HEK293 (cell line): ENCODE data around the gene IGSF23.

Experiments
- CTCF ChIA-PET: fragments of 350-600 bp; formaldehyde crosslinking; extraction: SDS; loops from one replicate; lab custom pipeline; 2021; ENCODE audit warnings: antibody characterized with exemption; lab: Yijun Ruan, JAX
- POLR2A ChIA-PET: fragments of 300-600 bp; formaldehyde crosslinking; extraction: SDS; loops from one replicate; lab custom pipeline; 2020; ENCODE audit warnings: antibody characterized with exemption, inconsistent platforms; lab: Yijun Ruan, JAX
- H3K27ac ChIP-seq: fragments of 200-500 bp; sonication (Bioruptor generic); 2 replicates; pipeline ENCODE4 v1.5.1; 2014; ENCODE audit warnings: low read depth, low read length, control low read depth, inconsistent platforms; ENCODE audit errors: extremely low read depth
- H3K36me3 ChIP-seq, 2 experiments: fragments of 200-500 bp in 1 of 2; sonication (Bioruptor generic) in 1 of 2; 1 replicate in 1 of 2; 2 replicates in 1 of 2; pipeline ENCODE4 v1.5.1; 2014 to 2017; ENCODE audit warnings: inconsistent platforms in 2 of 2, low read length in 2 of 2; ENCODE audit not compliant: control insufficient read depth in 2 of 2, insufficient read depth in 1 of 2
- H3K4me1 ChIP-seq: fragments of 200-500 bp; sonication (Bioruptor generic); 2 replicates; pipeline ENCODE4 v1.5.1; 2014; ENCODE audit warnings: mild to moderate bottlenecking, low read length, inconsistent platforms; ENCODE audit not compliant: control insufficient read depth, insufficient read depth
- H3K4me3 ChIP-seq: 2 replicates; pipeline ENCODE4 v1.5.1; 2011; ENCODE audit warnings: low read depth, mild to moderate bottlenecking, control low read depth, low read length, moderate library complexity
- H3K9me3 ChIP-seq: fragments of 200-500 bp; sonication (Bioruptor generic); 2 replicates; pipeline ENCODE4 v1.5.1; 2014; ENCODE audit warnings: low read depth, low read length, inconsistent platforms; ENCODE audit not compliant: control insufficient read depth, insufficient read depth
- GLIS2 ChIP-seq: fragments of 450-650 bp; formaldehyde crosslinking; IDR thresholded peaks from 2 replicates; pipeline ENCODE4 v1.5.1; 2016; ENCODE audit warnings: missing biosample characterization, missing genetic modification characterization
- KLF8 ChIP-seq: fragments of 450-650 bp; formaldehyde crosslinking; IDR thresholded peaks from 2 replicates; pipeline ENCODE4 v1.5.1; 2016; ENCODE audit warnings: missing biosample characterization, missing genetic modification characterization
- REST ChIP-seq: fragments of 450-650 bp; formaldehyde crosslinking; IDR thresholded peaks from 2 replicates; pipeline ENCODE4 v1.5.1; 2016; ENCODE audit warnings: missing biosample characterization, missing genetic modification characterization
- ZBTB1 ChIP-seq: fragments of 450-650 bp; formaldehyde crosslinking; IDR thresholded peaks from 2 replicates; pipeline ENCODE4 v1.5.1; 2016; ENCODE audit warnings: missing biosample characterization, missing genetic modification characterization
- ZBTB26 ChIP-seq: fragments of 450-650 bp; formaldehyde crosslinking; optimal IDR thresholded peaks from 2 replicates; pipeline ENCODE3; 2016; ENCODE audit warnings: missing biosample characterization, mild to moderate bottlenecking, missing genetic modification characterization
- ZNF10 ChIP-seq: fragments of 450-650 bp; formaldehyde crosslinking; IDR thresholded peaks from 2 replicates; pipeline ENCODE4 v1.5.1; 2017; ENCODE audit warnings: missing biosample characterization, missing genetic modification characterization
- ZNF132 ChIP-seq: fragments of 450-650 bp; formaldehyde crosslinking; IDR thresholded peaks from 2 replicates; pipeline ENCODE4 v1.5.1; 2017; ENCODE audit warnings: missing biosample characterization, missing genetic modification characterization, borderline replicate concordance
- ZNF148 ChIP-seq: fragments of 450-650 bp; formaldehyde crosslinking; IDR thresholded peaks from 2 replicates; pipeline ENCODE4 v1.5.0; 2017; ENCODE audit warnings: missing biosample characterization, missing genetic modification characterization, borderline replicate concordance
- ZNF211 ChIP-seq: fragments of 450-650 bp; formaldehyde crosslinking; IDR thresholded peaks from 2 replicates; pipeline ENCODE4 v1.5.1; 2016; ENCODE audit warnings: low read depth, missing biosample characterization, missing genetic modification characterization
- ZNF501 ChIP-seq: fragments of 450-650 bp; formaldehyde crosslinking; IDR thresholded peaks from 2 replicates; pipeline ENCODE4 v1.5.1; 2016; ENCODE audit warnings: missing biosample characterization, missing genetic modification characterization
- ZNF558 ChIP-seq: fragments of 450-650 bp; formaldehyde crosslinking; IDR thresholded peaks from 2 replicates; pipeline ENCODE4 v1.5.1; 2016; ENCODE audit warnings: missing biosample characterization, missing genetic modification characterization
- ZNF561 ChIP-seq: fragments of 450-650 bp; IDR thresholded peaks from 2 replicates; pipeline ENCODE4 v1.5.1; 2018; ENCODE audit warnings: missing biosample characterization, missing genetic modification characterization, borderline replicate concordance
- ZNF596 ChIP-seq: fragments of 450-650 bp; IDR thresholded peaks from 2 replicates; pipeline ENCODE4 v1.5.0; 2018; ENCODE audit warnings: missing biosample characterization, mild to moderate bottlenecking, missing genetic modification characterization, moderate library complexity
- ZNF626 ChIP-seq: fragments of 450-650 bp; sonication (Bioruptor Pico); formaldehyde crosslinking; IDR thresholded peaks from 2 replicates; pipeline ENCODE4 v1.5.1; 2018; ENCODE audit warnings: missing biosample characterization, missing genetic modification characterization, inconsistent platforms
- ZNF830 ChIP-seq: fragments of 450-650 bp; IDR thresholded peaks from 2 replicates; pipeline ENCODE4 v1.5.0; 2018; ENCODE audit warnings: missing biosample characterization, missing genetic modification characterization, low read depth, mild to moderate bottlenecking, moderate library complexity
- ZSCAN16 ChIP-seq: fragments of 450-650 bp; formaldehyde crosslinking; IDR thresholded peaks from 2 replicates; pipeline ENCODE4 v1.5.1; 2016; ENCODE audit warnings: missing biosample characterization, missing genetic modification characterization
- TF ChIP-seq, protein P1 (sequence below): fragments of 450-650 bp; formaldehyde crosslinking; IDR thresholded peaks from 2 replicates; pipeline ENCODE4 v1.5.1; 2016; ENCODE audit warnings: missing biosample characterization, missing genetic modification characterization
- TF ChIP-seq, protein P2 (sequence below): fragments of 450-650 bp; formaldehyde crosslinking; IDR thresholded peaks from 2 replicates; pipeline ENCODE4 v1.5.1; 2017; ENCODE audit warnings: missing biosample characterization, missing genetic modification characterization
- TF ChIP-seq, protein P3 (sequence below): fragments of 450-650 bp; formaldehyde crosslinking; IDR thresholded peaks from 2 replicates; pipeline ENCODE4 v1.5.1; 2017; ENCODE audit warnings: missing biosample characterization, mild to moderate bottlenecking, missing genetic modification characterization, moderate library complexity

IGSF23 gene

GRCh38 chr19:44603201-44603945 lies 10.0 kb upstream of the IGSF23 start:
- POLR2A ChIA-PET = interaction anchor here (2.1 kb wide), 1 partner anchor 40 kb away, joined by 5 read pairs; the partner anchor contains the start of gene PVR
- H3K27ac ChIP-seq = no peak overlapping the region
- no peaks in the 10 kb centered on the region; the same call in 1 of the 2 replicates for H3K4me1 ChIP-seq
- no peaks in the 10 kb centered on the region for H3K36me3 ChIP-seq
- H3K4me3 ChIP-seq = no peak overlapping the region
- H3K9me3 ChIP-seq = no peaks in the 10 kb centered on the region
- TF ChIP-seq ZNF211 (tag by site-specific recombination) (no peak), ZNF132 (tag by site-specific recombination) (no peak), ZNF596 (tag by site-specific recombination) (no peak), ZNF501 (tag by site-specific recombination) (no peak), REST (no peak), ZNF10 (tag by site-specific recombination) (no peak), ZNF561 (tag by site-specific recombination) (no peak), GLIS2 (no peak)
- TF ChIP-seq, protein P1, sequence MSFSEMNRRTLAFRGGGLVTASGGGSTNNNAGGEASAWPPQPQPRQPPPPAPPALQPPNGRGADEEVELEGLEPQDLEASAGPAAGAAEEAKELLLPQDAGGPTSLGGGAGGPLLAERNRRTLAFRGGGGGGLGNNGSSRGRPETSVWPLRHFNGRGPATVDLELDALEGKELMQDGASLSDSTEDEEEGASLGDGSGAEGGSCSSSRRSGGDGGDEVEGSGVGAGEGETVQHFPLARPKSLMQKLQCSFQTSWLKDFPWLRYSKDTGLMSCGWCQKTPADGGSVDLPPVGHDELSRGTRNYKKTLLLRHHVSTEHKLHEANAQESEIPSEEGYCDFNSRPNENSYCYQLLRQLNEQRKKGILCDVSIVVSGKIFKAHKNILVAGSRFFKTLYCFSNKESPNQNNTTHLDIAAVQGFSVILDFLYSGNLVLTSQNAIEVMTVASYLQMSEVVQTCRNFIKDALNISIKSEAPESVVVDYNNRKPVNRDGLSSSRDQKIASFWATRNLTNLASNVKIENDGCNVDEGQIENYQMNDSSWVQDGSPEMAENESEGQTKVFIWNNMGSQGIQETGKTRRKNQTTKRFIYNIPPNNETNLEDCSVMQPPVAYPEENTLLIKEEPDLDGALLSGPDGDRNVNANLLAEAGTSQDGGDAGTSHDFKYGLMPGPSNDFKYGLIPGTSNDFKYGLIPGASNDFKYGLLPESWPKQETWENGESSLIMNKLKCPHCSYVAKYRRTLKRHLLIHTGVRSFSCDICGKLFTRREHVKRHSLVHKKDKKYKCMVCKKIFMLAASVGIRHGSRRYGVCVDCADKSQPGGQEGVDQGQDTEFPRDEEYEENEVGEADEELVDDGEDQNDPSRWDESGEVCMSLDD (tag by site-specific recombination) = no peak
- CTCF ChIA-PET = interaction anchor here (2.4 kb wide), 1 partner anchor 32 kb away, joined by 7 read pairs; no protein-coding TSS in a partner anchor

DNA sequence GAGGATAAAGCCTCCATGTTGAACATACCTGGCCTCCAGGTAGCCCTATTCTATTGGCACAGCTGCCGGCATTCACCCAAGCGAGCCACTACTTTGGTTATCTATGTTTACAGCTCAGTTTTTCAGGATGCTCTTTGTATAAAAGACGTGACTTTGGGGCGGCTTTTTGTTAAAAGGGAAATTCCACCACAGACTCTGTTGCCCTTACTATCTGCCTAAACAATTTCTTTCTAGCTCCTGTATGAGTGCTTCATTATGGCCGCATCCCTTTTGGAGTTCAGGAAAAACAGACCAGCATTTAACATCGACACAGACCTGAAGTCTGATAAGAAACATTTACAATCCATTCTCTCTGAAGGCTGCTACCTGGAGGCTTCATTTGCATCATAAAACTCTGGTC lies 9.1 kb upstream of the IGSF23 start:
- H3K36me3 ChIP-seq = no peaks in the 10 kb centered on the region
- H3K4me3 ChIP-seq = no peak overlapping the region
- H3K27ac ChIP-seq = no peak overlapping the region
- CTCF ChIA-PET = interaction anchor here (0.6 to 2.4 kb wide), 3 partner anchors 33 to 1204 kb away, joined by 3 to 7 read pairs (median 4); no protein-coding TSS in a partner anchor
- POLR2A ChIA-PET = interaction anchor here (0.5 to 2.1 kb wide), 2 partner anchors 39 to 81 kb away, joined by 5 to 7 read pairs; partner anchors contain the start of gene PVR
- no peaks in the 10 kb centered on the region; the same call in 1 of the 2 replicates for H3K4me1 ChIP-seq
- no peaks in the 10 kb centered on the region for H3K9me3 ChIP-seq
- TF ChIP-seq ZBTB1 (tag by site-specific recombination) (no peak), ZNF830 (tag by site-specific recombination) (no peak), ZSCAN16 (no peak), ZBTB26 (tag by site-specific recombination) (no peak), ZNF148 (tag by site-specific recombination) (no peak), KLF8 (tag by site-specific recombination) (no peak), ZNF626 (tag by site-specific recombination) (no peak), ZNF558 (tag by site-specific recombination) (no peak)
- TF ChIP-seq, protein P2, sequence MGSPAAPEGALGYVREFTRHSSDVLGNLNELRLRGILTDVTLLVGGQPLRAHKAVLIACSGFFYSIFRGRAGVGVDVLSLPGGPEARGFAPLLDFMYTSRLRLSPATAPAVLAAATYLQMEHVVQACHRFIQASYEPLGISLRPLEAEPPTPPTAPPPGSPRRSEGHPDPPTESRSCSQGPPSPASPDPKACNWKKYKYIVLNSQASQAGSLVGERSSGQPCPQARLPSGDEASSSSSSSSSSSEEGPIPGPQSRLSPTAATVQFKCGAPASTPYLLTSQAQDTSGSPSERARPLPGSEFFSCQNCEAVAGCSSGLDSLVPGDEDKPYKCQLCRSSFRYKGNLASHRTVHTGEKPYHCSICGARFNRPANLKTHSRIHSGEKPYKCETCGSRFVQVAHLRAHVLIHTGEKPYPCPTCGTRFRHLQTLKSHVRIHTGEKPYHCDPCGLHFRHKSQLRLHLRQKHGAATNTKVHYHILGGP (tag by site-specific recombination) = no peak
- TF ChIP-seq, protein P3, sequence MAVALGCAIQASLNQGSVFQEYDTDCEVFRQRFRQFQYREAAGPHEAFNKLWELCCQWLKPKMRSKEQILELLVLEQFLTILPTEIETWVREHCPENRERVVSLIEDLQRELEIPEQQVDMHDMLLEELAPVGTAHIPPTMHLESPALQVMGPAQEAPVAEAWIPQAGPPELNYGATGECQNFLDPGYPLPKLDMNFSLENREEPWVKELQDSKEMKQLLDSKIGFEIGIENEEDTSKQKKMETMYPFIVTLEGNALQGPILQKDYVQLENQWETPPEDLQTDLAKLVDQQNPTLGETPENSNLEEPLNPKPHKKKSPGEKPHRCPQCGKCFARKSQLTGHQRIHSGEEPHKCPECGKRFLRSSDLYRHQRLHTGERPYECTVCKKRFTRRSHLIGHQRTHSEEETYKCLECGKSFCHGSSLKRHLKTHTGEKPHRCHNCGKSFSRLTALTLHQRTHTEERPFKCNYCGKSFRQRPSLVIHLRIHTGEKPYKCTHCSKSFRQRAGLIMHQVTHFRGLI = no peak
